Stimulated activated CD4-positive, alpha-beta T cell treated with anti-CD3 and anti-CD28 coated beads, TNF-alpha, amount 100 ng/mL, for 1 hour (primary cell): Measurements from ENCODE around the gene CHP1.
A peak's percentile ranks its signal among the peaks of the same experiment; 100 is the strongest.
"Not testable (repeated sequence)": the region's sequence is repeated elsewhere in the genome, so short reads cannot be mapped to it uniquely, and the experiment has no call there.

ENCODE experiments used
- DNase-seq, 3 donors: peaks; one replicate each; pipeline ENCODE4 v3.0.0-alpha.2; 2020; ENCODE audit warnings: low read depth in 3 of 3, low spot score in 1 of 3

CHP1 gene

DNA sequence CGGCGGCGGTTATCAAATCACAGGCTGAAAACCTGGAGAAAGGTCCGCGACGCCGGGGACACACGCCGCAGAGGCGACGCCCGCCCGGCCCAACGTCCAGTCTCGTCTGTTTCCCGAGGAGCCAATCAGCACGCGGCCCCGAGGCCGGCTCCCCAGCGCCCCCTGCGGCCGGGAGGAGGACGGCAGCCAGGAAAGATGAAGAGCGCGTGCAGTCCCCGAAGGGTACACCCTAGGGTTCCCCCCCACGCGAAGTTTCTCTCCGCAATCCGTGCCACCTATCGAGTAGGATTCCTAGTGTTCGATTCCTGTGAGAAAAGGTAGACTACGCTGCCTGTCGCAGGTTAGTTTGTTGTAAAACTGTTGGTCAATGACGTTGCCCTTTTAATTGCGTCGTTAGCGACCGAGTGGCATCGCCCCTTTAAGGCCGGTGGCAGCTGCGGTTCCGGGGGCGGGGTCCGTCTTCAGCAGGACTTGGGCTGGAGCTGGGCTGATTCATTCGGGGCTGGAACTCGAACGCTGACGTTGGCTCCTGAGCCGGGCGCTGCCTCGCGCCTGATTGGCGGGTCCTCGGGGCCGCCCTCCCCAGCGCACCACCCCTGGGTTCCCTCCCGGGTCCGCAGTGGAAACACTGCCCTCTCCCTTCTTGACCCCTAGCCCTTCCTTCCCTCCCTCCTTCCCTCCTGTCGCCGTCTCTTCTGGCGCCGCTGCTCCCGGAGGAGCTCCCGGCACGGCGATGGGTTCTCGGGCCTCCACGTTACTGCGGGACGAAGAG, at the start of gene CHP1, which contains the start of gene EXD1:
CHP1 (plus strand) TSS at position 619 of the 772 bp plus-strand sequence; CDS start at position 734, 115 bp downstream.
EXD1 (minus strand) TSS at position 108 of the 772 bp plus-strand sequence. CDS start 4,182 bp downstream, outside the sequence.
- DNase-seq = peak; percentile 83 to 89 (median 87)

GRCh38 chr15:41182266-41182665, 48.8 kb upstream of the CHP1 start:
- DNase-seq = no peak

GRCh38 chr15:41183581-41183980, 47.5 kb upstream of the CHP1 start:
- DNase-seq = no peak

GRCh38 chr15:41194444-41194843, 36.6 kb upstream of the CHP1 start:
- DNase-seq = no peak

GRCh38 chr15:41199470-41199869, 31.6 kb upstream of the CHP1 start:
- DNase-seq = no peak

DNA sequence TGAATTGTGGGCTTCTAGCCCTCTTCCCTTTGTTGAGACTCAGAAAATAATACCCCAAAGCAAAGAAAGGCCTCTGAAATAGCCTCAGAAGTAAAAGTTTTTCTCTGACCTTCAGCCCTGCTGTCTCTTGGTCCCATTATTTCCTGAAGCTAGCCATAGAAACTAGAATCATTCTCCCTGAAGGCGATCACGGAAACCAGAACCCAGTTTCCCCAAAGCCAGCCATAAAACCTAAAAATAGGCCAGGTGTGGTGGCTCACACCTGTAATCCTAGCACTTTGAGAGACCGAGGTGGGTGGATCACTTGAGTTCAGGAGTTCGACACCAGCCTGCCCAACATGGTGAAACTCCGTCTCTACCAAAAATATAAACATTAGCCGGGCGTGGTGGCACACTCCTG, 27.7 kb upstream of the CHP1 start:
- no peak for DNase-seq

- no peak for DNase-seq
Measured at GRCh38 chr15:41205315-41205714, 25.8 kb upstream of the CHP1 start.

- no peak for DNase-seq
Measured at GRCh38 chr15:41207687-41208448, 23.2 kb upstream of the CHP1 start.

- DNase-seq = no peak
Measured at GRCh38 chr15:41215708-41216107, 15.4 kb upstream of the CHP1 start.

DNA sequence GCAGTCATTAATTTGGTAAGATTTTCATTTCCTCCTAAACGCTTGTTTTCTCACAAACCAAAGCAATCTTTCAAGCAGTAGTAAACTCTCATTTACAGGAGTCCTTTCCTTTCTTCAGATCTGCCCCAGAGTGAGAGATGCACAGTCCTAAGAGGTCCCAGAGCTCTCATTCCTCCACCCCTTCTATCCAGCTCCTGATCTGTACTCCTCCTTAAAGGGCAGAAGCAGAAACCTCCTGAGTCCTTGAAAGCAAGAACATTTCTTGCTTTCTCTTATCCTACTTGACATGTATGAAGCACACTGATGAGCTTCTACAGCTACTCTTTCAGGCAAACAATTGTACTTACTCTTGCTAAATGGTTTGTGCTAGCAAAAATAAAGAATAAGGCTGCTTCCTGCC, 12.2 kb upstream of the CHP1 start:
- no peak for DNase-seq

DNA sequence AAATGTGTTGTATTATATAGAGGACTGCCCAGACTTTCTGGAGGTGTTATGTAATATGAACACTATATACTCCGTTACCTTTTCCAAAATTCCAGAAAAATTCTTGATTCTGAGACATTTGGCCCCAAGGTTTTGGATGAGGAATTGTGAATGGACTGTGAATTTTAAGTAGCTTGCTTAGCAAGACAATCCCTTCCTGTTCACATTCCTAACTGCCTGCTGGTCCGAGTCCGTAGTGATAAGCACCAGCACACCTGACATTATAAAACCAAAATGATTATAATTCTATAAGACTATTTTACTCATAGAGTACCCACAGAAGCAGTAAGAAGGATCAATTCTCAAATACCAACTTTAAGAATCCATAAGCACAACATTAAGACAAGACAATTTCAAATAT, 11.7 kb upstream of the CHP1 start:
- no peak for DNase-seq

- DNase-seq = no peak
Measured at GRCh38 chr15:41230345-41230649, 771 bp upstream of the CHP1 start.

DNA sequence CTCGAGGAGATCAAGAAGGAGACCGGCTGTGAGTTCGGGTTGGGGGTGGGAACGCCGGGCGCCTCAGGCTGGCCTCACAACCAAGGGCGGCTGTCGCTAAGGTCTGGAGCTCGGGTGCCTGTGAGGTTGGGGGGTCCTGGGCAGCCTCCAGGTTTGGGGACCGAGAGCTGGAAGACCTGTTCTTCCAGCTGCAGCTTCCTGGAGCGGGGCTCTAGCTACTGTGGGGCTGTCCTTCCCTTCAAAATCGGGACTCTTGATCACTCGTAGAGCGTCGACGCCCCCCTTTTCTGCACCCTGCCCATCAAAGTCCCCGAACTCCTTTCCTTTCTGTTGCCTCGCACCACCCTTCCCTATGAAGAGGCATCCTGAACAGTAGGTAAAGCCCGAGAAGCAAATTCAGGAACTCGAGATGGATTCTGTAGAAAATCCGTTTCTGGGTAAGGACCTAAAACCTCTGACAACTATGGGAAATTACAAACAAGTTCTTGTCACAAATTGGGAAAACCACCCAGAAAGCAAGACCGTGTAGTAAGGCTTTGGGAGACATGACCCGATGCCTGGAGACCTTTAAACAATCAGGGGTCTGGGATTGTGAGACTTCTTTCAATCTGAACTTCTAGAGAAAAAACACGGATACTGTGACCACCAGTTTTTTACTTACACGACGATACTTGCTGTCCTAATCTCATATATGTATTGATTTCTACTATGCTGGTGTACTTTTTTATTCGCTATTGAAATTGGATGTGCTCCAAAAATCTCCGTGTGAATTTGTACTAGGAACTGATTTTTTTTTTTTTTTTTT, 556 bp downstream of the CHP1 start:
- DNase-seq = no peak

DNA sequence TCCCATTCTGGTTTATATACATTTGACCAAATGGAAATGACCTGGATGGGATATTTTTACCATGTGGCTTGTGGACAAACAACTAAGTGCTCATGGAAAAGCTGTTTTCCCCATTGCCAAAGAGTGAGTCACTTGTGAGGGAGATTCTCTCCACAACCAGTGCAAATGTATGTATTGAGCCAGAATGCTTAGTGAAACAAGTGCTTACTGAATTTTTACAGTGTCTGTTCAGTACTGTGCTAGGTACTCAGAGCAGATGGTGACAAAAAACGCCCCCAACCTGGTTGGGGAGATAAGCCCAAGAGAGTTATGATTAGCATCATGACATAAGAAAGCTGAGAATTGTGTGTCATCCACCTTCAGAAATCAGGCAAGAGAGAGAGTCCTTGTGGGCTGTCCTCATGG, 2.3 kb downstream of the CHP1 start:
- no peak for DNase-seq

DNA sequence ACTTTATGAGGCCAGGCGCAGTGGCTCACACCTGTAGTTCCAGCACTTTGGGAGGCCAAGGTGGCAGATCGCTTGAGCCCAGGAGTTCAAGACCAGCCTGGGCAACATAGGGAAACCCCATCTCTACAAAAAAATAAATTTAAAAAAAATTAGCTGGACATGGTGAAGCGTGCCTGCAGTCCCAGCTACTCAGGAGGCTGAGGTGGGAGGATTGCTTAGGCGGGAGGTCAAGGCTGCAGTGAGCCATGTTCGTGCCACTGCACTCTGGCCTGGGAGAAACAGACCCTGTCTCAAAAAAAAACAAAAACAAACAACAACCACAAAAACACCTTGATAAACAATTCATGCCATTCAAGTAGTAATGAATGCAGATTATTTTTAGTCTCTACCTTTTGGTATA, 4.2 kb downstream of the CHP1 start:
- DNase-seq = not testable (repeated sequence)

DNA sequence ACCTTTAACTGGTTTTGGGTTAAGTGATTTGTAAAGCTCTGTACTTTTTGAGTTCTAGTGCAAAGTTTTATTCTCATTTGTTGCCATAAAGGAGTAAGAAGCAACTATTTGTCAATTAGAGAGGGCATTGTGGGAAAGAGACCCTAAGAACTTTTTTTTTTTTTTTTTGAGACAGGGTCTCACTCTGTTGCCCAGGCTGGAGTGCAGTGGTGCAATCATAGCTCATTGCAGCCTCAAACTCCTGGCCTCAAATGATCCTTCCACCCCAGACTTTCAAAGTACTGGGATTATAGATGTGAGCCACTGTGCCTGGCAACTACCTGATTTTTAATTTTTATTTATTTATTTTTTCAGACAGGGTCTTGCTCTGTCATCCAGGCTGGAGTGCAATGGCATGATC, 4.9 kb downstream of the CHP1 start:
- no peak for DNase-seq

GRCh38 chr15:41238100-41238499, 7.0 kb downstream of the CHP1 start:
- no peak for DNase-seq

GRCh38 chr15:41241221-41241964, 10.3 kb downstream of the CHP1 start:
- no peak for DNase-seq

DNA sequence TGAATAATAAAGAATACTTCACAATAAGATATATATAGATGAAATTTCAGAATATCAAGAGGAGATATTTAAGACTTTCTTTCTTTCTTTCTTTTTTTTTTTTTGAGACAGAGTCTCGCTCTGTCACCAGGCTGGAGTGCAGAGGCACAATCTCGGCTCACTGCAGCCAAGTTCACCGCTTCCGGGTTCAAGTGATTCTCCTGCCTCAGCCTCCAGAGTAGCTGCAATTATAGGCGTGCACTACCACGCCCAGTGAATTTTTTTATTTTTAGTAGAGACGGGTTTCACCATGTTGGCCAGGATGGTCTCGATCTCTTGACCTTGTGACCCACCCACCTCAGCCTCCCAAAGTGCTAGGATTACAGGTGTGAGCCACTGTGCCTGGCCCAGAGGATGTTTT, 19.7 kb downstream of the CHP1 start:
- DNase-seq = not testable (repeated sequence)

DNA sequence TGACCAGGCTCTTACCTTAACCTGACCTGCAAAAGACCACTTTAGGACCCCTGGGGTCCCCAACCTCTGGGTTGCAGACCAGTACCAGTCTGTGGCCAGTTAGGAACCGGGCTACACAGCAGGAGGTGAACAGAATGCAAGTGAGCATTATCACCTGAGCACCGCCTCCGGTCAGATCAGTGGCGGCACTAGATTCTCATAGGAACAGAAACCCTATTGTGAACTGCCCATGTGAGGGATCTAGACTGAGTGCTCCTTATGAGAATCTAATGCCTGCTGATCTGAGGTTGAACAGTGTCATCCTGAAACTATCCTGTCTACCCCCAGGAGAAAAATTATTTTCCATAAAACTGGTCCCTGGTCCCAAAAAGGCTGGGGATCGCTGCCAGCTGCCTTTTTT, 20.3 kb downstream of the CHP1 start:
- DNase-seq = no peak

DNA sequence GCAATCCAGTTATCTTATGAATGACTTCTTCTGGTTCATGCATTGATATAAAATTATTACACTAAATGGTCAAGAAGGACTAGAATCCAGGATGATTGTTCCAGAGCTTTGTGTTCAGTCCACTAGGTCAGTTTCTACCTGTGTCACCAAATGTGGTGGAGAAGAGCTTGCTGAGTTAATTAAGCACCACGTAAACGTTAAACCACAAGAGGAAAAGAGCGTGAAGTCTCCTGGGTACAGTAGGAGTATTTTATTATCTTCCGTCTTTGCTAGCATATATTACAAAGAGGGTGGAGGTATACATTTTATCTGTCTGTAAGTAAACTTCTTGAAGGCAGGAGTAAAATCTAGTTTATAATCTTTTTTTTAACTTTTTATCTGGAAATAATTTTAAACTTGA, 23.5 kb downstream of the CHP1 start:
- no peak for DNase-seq
